GM23338 (cell line): ENCODE results near the gene LRRC73. TPM values are rescaled to one million over a fixed set of nuclear protein-coding genes. Genes with fewer than 3 reads are reported as not detected.

Experiments
- ATAC-seq: fragments of 200-7000 bp; cut with Tn5 transposase; 3 replicates; pipeline ENCODE4 v1.9.1; 2020
- DNase-seq: peaks from one replicate; pipeline ENCODE4 v3.0.0-alpha.2; 2015; ENCODE audit warnings: low spot score
- H2AFZ ChIP-seq: fragments of 200-600 bp; sonication (generic); 2 replicates; pipeline ENCODE4 v1.8.0; 2016; ENCODE audit warnings: antibody characterized with exemption, mild to moderate bottlenecking, moderate library complexity
- H3F3A ChIP-seq: fragments of 200-600 bp; sonication (generic); replicated peaks from 2 replicates; pipeline ENCODE4 v1.8.0; 2017; ENCODE audit warnings: antibody characterized with exemption, mixed run types, low read depth
- H3K27ac ChIP-seq: fragments of 200-600 bp; sonication (generic); 2 replicates; pipeline ENCODE4 v1.6.1; 2016; ENCODE audit warnings: low read depth
- H3K27me3 ChIP-seq: fragments of 200-600 bp; sonication (generic); 2 replicates; pipeline ENCODE4 v1.8.0; 2016; ENCODE audit warnings: mild to moderate bottlenecking, mixed run types, moderate library complexity; ENCODE audit not compliant: insufficient read depth
- H3K36me3 ChIP-seq: fragments of 200-600 bp; sonication (generic); 2 replicates; pipeline ENCODE4 v1.8.0; 2016; ENCODE audit warnings: mild to moderate bottlenecking; ENCODE audit not compliant: insufficient read depth
- H3K4me1 ChIP-seq: fragments of 200-600 bp; sonication (generic); 2 replicates; pipeline ENCODE4 v1.8.0; 2016; ENCODE audit warnings: mild to moderate bottlenecking, moderate library complexity; ENCODE audit not compliant: insufficient read depth
- H3K4me2 ChIP-seq: fragments of 200-600 bp; sonication (generic); 2 replicates; pipeline ENCODE4 v1.7.1; 2017; ENCODE audit warnings: mixed run types
- H3K4me3 ChIP-seq: fragments of 200-600 bp; sonication (generic); 2 replicates; pipeline ENCODE4 v1.6.1; 2016; ENCODE audit warnings: mixed run types
- H3K79me2 ChIP-seq: fragments of 200-600 bp; sonication (generic); replicated peaks from 2 replicates; pipeline ENCODE4 v1.8.0; 2017; ENCODE audit warnings: mild to moderate bottlenecking; ENCODE audit not compliant: insufficient read depth
- H3K9me2 ChIP-seq: fragments of 200-600 bp; sonication (generic); 2 replicates; pipeline ENCODE4 v1.8.0; 2017; ENCODE audit not compliant: insufficient read depth
- H4K20me1 ChIP-seq: fragments of 200-600 bp; sonication (generic); replicated peaks from 2 replicates; pipeline ENCODE4 v1.8.0; 2017; ENCODE audit warnings: mild to moderate bottlenecking; ENCODE audit not compliant: insufficient read depth
- H3K27ac Mint-ChIP-seq: 2 replicates; pipeline ENCODE4 v1.8.0; 2020; ENCODE audit warnings: inconsistent platforms, mild to moderate bottlenecking, moderate library complexity, mixed read lengths
- H3K27me3 Mint-ChIP-seq: 3 replicates; pipeline ENCODE4 v1.8.0; 2022; ENCODE audit warnings: low read depth, mild to moderate bottlenecking, moderate library complexity, mixed read lengths, inconsistent platforms; ENCODE audit not compliant: insufficient read depth, poor library complexity
- H3K36me3 Mint-ChIP-seq: 3 replicates; pipeline ENCODE4 v1.8.0; 2021; ENCODE audit warnings: low read depth, mild to moderate bottlenecking, inconsistent platforms, moderate library complexity, mixed read lengths
- H3K4me1 Mint-ChIP-seq: 3 replicates; pipeline ENCODE4 v1.8.0; 2020; ENCODE audit warnings: mild to moderate bottlenecking, inconsistent platforms, mixed read lengths
- H3K4me3 Mint-ChIP-seq: 3 replicates; pipeline ENCODE4 v1.8.0; 2021; ENCODE audit warnings: moderate library complexity, mild to moderate bottlenecking, inconsistent platforms, mixed read lengths
- H3K9me3 Mint-ChIP-seq: 3 replicates; pipeline ENCODE4 v1.8.0; 2020; ENCODE audit warnings: moderate library complexity, mild to moderate bottlenecking, inconsistent platforms, mixed read lengths
- CREB1 ChIP-seq: fragments of 250-450 bp; sonication (Bioruptor Pico); IDR thresholded peaks from 2 replicates; pipeline ENCODE4 v1.5.0; 2020; ENCODE audit warnings: low read depth, mild to moderate bottlenecking, moderate library complexity
- CTCF ChIP-seq, 2 experiments: fragments of 200-600 bp in 1 of 2; sonication (generic) in 1 of 2; conservative IDR thresholded peaks; 2 replicates each; pipeline versions ENCODE4 v1.5.1 to v1.6.1; 2016 to 2017; ENCODE audit warnings: antibody characterized with exemption in 2 of 2, low read depth in 2 of 2, mild to moderate bottlenecking in 2 of 2, moderate library complexity in 1 of 2
- ETS1 ChIP-seq: IDR thresholded peaks from 2 replicates; pipeline ENCODE4 v1.6.1; 2016; ENCODE audit warnings: antibody characterized with exemption
- EZH2 ChIP-seq: fragments of 200-600 bp; sonication (generic); IDR thresholded peaks from one replicate; pipeline ENCODE4 v1.8.0; 2017; ENCODE audit warnings: antibody characterized with exemption, mild to moderate bottlenecking, low read depth; ENCODE audit not compliant: unreplicated experiment
- EZH2phosphoT487 ChIP-seq: fragments of 200-600 bp; sonication (generic); IDR thresholded peaks from one replicate; pipeline ENCODE4 v1.8.1; 2018; ENCODE audit warnings: antibody characterized with exemption; ENCODE audit not compliant: unreplicated experiment
- JUNB ChIP-seq: IDR thresholded peaks from one replicate; pipeline ENCODE4 v1.6.1; 2016; ENCODE audit warnings: antibody characterized with exemption; ENCODE audit not compliant: unreplicated experiment
- NANOG ChIP-seq: IDR thresholded peaks from 2 replicates; pipeline ENCODE4 v1.6.1; 2016; ENCODE audit warnings: antibody characterized with exemption, borderline replicate concordance
- POLR2AphosphoS5 ChIP-seq: IDR thresholded peaks from 2 replicates; pipeline ENCODE4 v1.6.1; 2016; ENCODE audit warnings: antibody characterized with exemption, low read depth
- REST ChIP-seq: IDR thresholded peaks from one replicate; pipeline ENCODE4 v1.6.1; 2018; ENCODE audit warnings: antibody characterized with exemption; ENCODE audit not compliant: unreplicated experiment
- STAT1 ChIP-seq: IDR thresholded peaks from one replicate; pipeline ENCODE4 v1.6.1; 2016; ENCODE audit warnings: antibody characterized with exemption; ENCODE audit not compliant: unreplicated experiment
- ZNF114 ChIP-seq: fragments of 250-450 bp; sonication (Bioruptor Pico); IDR thresholded peaks from 2 replicates; pipeline ENCODE4 v1.5.0; 2020; ENCODE audit warnings: mild to moderate bottlenecking, moderate library complexity
- ZNF331 ChIP-seq: fragments of 250-450 bp; sonication (Bioruptor Pico); IDR thresholded peaks from 2 replicates; pipeline ENCODE4 v1.5.0; 2020; ENCODE audit warnings: low read depth, mild to moderate bottlenecking, moderate library complexity
- polyA plus RNA-seq: library from polyadenylated mRNA; unstranded; fragments of >200 nt; fragmentation: Nextera tagmentation; extraction: Ambion mirVana; gene quantifications from 2 replicates; pipeline ENCODE4 v1.2.1, GENCODE V29; 2016
- total RNA-seq: library from RNA; depleted of rRNA; stranded (reverse); fragments of >200 nt; shearing (Covaris generic); gene quantifications from 2 replicates; pipeline ENCODE4 v1.2.3, GENCODE V29; 2014

Gene LRRC73
- total and polyA plus RNA-seq, 2 experiments from 2014 or later: 0.26 to 0.59 TPM

GRCh38 chr6:43502666-43503065 lies 7.5 kb downstream of the LRRC73 start:
- H3K36me3 ChIP-seq: peaks cover 2% of the 10 kb centered on the region; the same call in 1 of the 2 replicates
- H3K27ac ChIP-seq: no peak overlapping the region
- no peak overlapping the region for H3K4me2 ChIP-seq
- no peaks in the 10 kb centered on the region for H3K79me2 ChIP-seq
- Mint-ChIP-seq H3K36me3 (peaks cover 61% of the 10 kb centered on the region), H3K9me3 (no peaks in the 10 kb centered on the region), H3K4me1 (peaks cover 2% of the 10 kb centered on the region; the same call in 1 of the 3 replicates), H3K27me3 (peaks cover 18% of the 10 kb centered on the region), H3K27ac (no peak overlapping the region), H3K4me3 (no peak overlapping the region)
- no peak overlapping the region for H2AFZ ChIP-seq
- peaks cover 6% of the 10 kb centered on the region; the same call in 1 of the 2 replicates for H3K27me3 ChIP-seq
- no peak for DNase-seq
- H3F3A ChIP-seq: peaks cover 7% of the 10 kb centered on the region
- no peak for TF ChIP-seq EZH2phosphoT487
- no peak for TF ChIP-seq CREB1 (CRISPR knock-in tag)
- no peak for TF ChIP-seq REST
- no peak for TF ChIP-seq POLR2AphosphoS5
- no peak for TF ChIP-seq CTCF (conservative IDR thresholded peaks at IDR 0.05; ENCODE audit: low read depth in 2 of 2)
- no peak for TF ChIP-seq JUNB
- H3K9me2 ChIP-seq: no peaks in the 10 kb centered on the region
- H3K4me1 ChIP-seq: no peaks in the 10 kb centered on the region
- peaks cover 6% of the 10 kb centered on the region for H4K20me1 ChIP-seq
- ATAC-seq: no peak
- no peak overlapping the region for H3K4me3 ChIP-seq

- Mint-ChIP-seq H3K27ac (no peak overlapping the region), H3K4me1 (peaks cover 5% of the 10 kb centered on the region), H3K4me3 (no peak overlapping the region; the same call in 2 of the 3 replicates), H3K36me3 (peaks cover 61% of the 10 kb centered on the region), H3K9me3 (no peaks in the 10 kb centered on the region), H3K27me3 (peaks cover 9% of the 10 kb centered on the region)
- no peak for DNase-seq
- Histone ChIP-seq H3K27me3 (no peaks in the 10 kb centered on the region), H3K4me2 (no peak overlapping the region), H3K36me3 (peaks cover 2% of the 10 kb centered on the region; the same call in 1 of the 2 replicates), H2AFZ (no peak overlapping the region), H3K9me2 (no peaks in the 10 kb centered on the region), H3F3A (peaks cover 1% of the 10 kb centered on the region), H4K20me1 (peaks cover 6% of the 10 kb centered on the region), H3K79me2 (peaks cover 4% of the 10 kb centered on the region; the same call in 1 of the 2 replicates), H3K4me1 (peaks cover 4% of the 10 kb centered on the region), H3K27ac (no peak overlapping the region), H3K4me3 (no peak overlapping the region)
- ATAC-seq: no peak
- no peak for TF ChIP-seq POLR2AphosphoS5
- TF ChIP-seq CREB1 (CRISPR knock-in tag): no peak
- no peak for TF ChIP-seq EZH2
- no peak for TF ChIP-seq NANOG
- TF ChIP-seq REST: no peak
- TF ChIP-seq ZNF114 (CRISPR knock-in tag): no peak
- TF ChIP-seq ZNF331 (CRISPR knock-in tag): no peak
- TF ChIP-seq ETS1: no peak
- no peak for TF ChIP-seq EZH2phosphoT487
- TF ChIP-seq STAT1: no peak
- TF ChIP-seq JUNB: no peak
Observed at GRCh38 chr6:43500921-43501320, 9.2 kb downstream of the LRRC73 start.
